PC-3 (cell line): ENCODE measurements around the gene VTCN1. TPM values are rescaled to one million over a fixed set of nuclear protein-coding genes. Genes with fewer than 3 reads are reported as not detected.
"Not testable (repeated sequence)": the region's sequence is repeated elsewhere in the genome, so short reads cannot be mapped to it uniquely, and the experiment has no call there.

Experiments
- ATAC-seq: fragments of 200-7000 bp; cut with Tn5 transposase; 2 replicates; pipeline ENCODE4 v1.9.1; 2020; ENCODE audit warnings: mild to moderate bottlenecking, moderate library complexity
- BruUV-seq: library from RNA; stranded (reverse); fragments of 400-500 nt; replicated peaks from 2 replicates; lab custom pipeline; 2021; lab: Mats Ljungman, UMichigan
- CTCF ChIA-PET: fragments of 300-600 bp; sonication (Branson Sonifier 250); formaldehyde crosslinking; loops from one replicate; lab custom pipeline; 2022; ENCODE audit warnings: antibody characterized with exemption; lab: Charles Lee
- POLR2A ChIA-PET: fragments of 300-600 bp; sonication (Branson Sonifier 250); formaldehyde crosslinking; loops from one replicate; lab custom pipeline; 2022; ENCODE audit warnings: antibody characterized with exemption; ENCODE audit not compliant: unreplicated experiment; lab: Charles Lee
- DNase-seq: peaks from one replicate; pipeline ENCODE4 v3.0.0-alpha.2; 2015
- H2AFZ ChIP-seq: fragments of 300-600 bp; sonication (generic); 2 replicates; pipeline ENCODE4 v1.6.0; 2016; ENCODE audit warnings: antibody characterized with exemption, low read length
- H3F3A ChIP-seq: fragments of 300-600 bp; sonication (generic); one replicate; pipeline ENCODE4 v1.6.0; 2017; ENCODE audit warnings: antibody characterized with exemption, low read length, control low read depth, mild to moderate bottlenecking; ENCODE audit not compliant: unreplicated experiment
- H3K27ac ChIP-seq: fragments of 300-600 bp; sonication (generic); 2 replicates; pipeline ENCODE4 v1.5.1; 2016; ENCODE audit warnings: mild to moderate bottlenecking, low read length
- H3K27me3 ChIP-seq: fragments of 300-600 bp; sonication (generic); 2 replicates; pipeline ENCODE4 v1.6.1; 2016; ENCODE audit warnings: low read length, mixed read lengths
- H3K36me3 ChIP-seq: fragments of 300-600 bp; sonication (generic); 2 replicates; pipeline ENCODE4 v1.6.1; 2016; ENCODE audit warnings: low read depth, mixed run types, low read length, mixed read lengths
- H3K4me1 ChIP-seq: fragments of 300-600 bp; sonication (generic); 2 replicates; pipeline ENCODE4 v1.5.1; 2016; ENCODE audit warnings: low read length; ENCODE audit not compliant: insufficient read depth
- H3K4me2 ChIP-seq: fragments of 300-600 bp; sonication (generic); 2 replicates; pipeline ENCODE4 v1.6.0; 2016; ENCODE audit warnings: low read length
- H3K4me3 ChIP-seq: fragments of 300-600 bp; sonication (generic); 2 replicates; pipeline ENCODE4 v1.5.1; 2016; ENCODE audit warnings: mild to moderate bottlenecking, low read length, mixed read lengths
- H3K79me2 ChIP-seq: fragments of 300-600 bp; sonication (generic); 2 replicates; pipeline ENCODE4 v1.6.1; 2017; ENCODE audit warnings: low read length, mixed read lengths
- H3K9ac ChIP-seq: fragments of 300-600 bp; sonication (generic); 2 replicates; pipeline ENCODE4 v1.6.0; 2016; ENCODE audit warnings: mild to moderate bottlenecking, low read length
- H3K9me2 ChIP-seq: fragments of 300-600 bp; sonication (generic); replicated peaks from 2 replicates; pipeline ENCODE4 v1.6.1; 2016; ENCODE audit warnings: mixed run types, low read length, mixed read lengths
- H3K9me3 ChIP-seq: fragments of 300-600 bp; sonication (generic); 2 replicates; pipeline ENCODE4 v1.6.1; 2016; ENCODE audit warnings: low read length, mixed read lengths
- H4K20me1 ChIP-seq: fragments of 300-600 bp; sonication (generic); 2 replicates; pipeline ENCODE4 v1.6.1; 2016; ENCODE audit warnings: low read length, mixed read lengths
- EZH2 ChIP-seq: fragments of 300-600 bp; sonication (generic); IDR thresholded peaks from one replicate; pipeline ENCODE4 v1.6.1; 2017; ENCODE audit warnings: antibody characterized with exemption, mild to moderate bottlenecking, low read length; ENCODE audit not compliant: unreplicated experiment
- EZH2phosphoT487 ChIP-seq: fragments of 300-600 bp; sonication (generic); IDR thresholded peaks from 2 replicates; pipeline ENCODE4 v1.6.1; 2018; ENCODE audit warnings: mild to moderate bottlenecking, antibody characterized with exemption, low read length, borderline replicate concordance
- intact Hi-C: fragments of 100-400 bp; cut with micrococcal nuclease; formaldehyde crosslinking; loops from 2 replicates; pipeline ENCODE4 v1.9.0; 2023
- total RNA-seq: library from RNA; depleted of rRNA; stranded (reverse); fragments of >200 nt; gene quantifications from 2 replicates; pipeline ENCODE4 v1.2.3, GENCODE V29; 2014
- TF ChIP-seq, protein P1 (sequence below): fragments of 300-600 bp; sonication (generic); conservative IDR thresholded peaks from 2 replicates; pipeline ENCODE4 v1.5.1; 2017; ENCODE audit warnings: antibody characterized with exemption, low read depth, mild to moderate bottlenecking, low read length

The VTCN1 gene
- total RNA-seq, 1 experiment from 2014 or later: not detected

DNA sequence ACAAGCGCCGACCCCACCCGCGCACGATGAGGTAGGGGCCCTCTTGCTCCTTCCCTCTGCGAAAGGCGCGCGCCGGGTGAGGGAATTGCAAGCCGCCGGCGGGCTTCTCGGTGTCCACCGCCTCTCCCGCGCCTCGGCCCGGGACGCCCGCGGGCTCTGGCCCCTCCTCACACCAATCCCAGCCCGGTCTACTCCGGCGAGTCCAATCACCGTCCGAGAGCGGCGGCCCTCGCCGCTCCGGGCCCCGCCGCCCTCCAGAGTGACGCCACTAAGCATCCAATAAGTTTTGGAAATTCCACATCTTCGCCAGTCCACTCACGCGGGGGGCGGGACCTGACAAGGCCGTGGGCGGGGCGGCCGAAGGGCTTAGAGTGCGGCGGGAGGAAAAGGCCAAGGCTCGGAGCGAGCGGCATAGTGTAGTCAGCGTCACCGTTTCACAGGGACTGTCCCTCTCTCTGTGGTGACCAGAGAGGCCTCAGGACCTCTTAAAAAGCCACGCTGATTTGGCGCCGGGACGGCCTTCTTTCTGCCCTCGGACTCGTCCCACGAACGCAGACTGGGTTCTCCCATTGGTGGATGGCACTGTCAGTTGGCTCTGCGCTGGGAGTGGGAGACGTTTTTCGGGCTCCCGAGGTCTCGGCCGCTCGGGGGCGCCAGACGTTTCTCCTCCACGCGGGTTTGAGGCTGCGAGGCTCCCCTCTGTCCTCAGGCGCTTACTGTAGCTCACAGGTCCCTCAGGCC is 89.0 kb downstream of the VTCN1 start, which contains the start of gene TRIM45:
TSS of gene TRIM45 (minus strand) at position 161 of the 741 bp plus-strand sequence. CDS start 548 bp downstream, outside the sequence.
- H3K36me3 ChIP-seq: no peaks in the 10 kb centered on the region
- peaks cover 15% of the 10 kb centered on the region for H3K4me1 ChIP-seq
- H2AFZ ChIP-seq: peak within 1 kb of the TSS; percentile 82
- H3K4me2 ChIP-seq: peak within 1 kb of the TSS; percentile 99
- no peak for TF ChIP-seq EZH2
- no peak for TF ChIP-seq EZH2phosphoT487
- TF ChIP-seq, protein P1, sequence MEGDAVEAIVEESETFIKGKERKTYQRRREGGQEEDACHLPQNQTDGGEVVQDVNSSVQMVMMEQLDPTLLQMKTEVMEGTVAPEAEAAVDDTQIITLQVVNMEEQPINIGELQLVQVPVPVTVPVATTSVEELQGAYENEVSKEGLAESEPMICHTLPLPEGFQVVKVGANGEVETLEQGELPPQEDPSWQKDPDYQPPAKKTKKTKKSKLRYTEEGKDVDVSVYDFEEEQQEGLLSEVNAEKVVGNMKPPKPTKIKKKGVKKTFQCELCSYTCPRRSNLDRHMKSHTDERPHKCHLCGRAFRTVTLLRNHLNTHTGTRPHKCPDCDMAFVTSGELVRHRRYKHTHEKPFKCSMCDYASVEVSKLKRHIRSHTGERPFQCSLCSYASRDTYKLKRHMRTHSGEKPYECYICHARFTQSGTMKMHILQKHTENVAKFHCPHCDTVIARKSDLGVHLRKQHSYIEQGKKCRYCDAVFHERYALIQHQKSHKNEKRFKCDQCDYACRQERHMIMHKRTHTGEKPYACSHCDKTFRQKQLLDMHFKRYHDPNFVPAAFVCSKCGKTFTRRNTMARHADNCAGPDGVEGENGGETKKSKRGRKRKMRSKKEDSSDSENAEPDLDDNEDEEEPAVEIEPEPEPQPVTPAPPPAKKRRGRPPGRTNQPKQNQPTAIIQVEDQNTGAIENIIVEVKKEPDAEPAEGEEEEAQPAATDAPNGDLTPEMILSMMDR: peak; percentile 89
- H3K27me3 ChIP-seq: no peaks in the 10 kb centered on the region
- no peaks in the 10 kb centered on the region for H3F3A ChIP-seq
- ChIA-PET POLR2A (no interaction called here), CTCF (interaction anchor here (0.6 to 2.1 kb wide), 5 partner anchors 14 to 248 kb away, joined by 3 to 13 read pairs (median 4); partner anchors contain the start of gene TTF2)
- peak within 1 kb of the TSS; percentile 58 for H3K27ac ChIP-seq
- TSS peak; percentile 89 for BruUV-seq
- H3K9me2 ChIP-seq: no peaks in the 10 kb centered on the region
- H3K9ac ChIP-seq: peak within 1 kb of the TSS; percentile 82
- intact Hi-C loops: loop anchor here (1.0 to 2.0 kb wide), 4 partner anchors 25 to 163 kb away; partner anchors contain the start of gene TTF2
- no peaks in the 10 kb centered on the region for H4K20me1 ChIP-seq
- H3K9me3 ChIP-seq: no peaks in the 10 kb centered on the region
- peak within 1 kb of the TSS; percentile 71 for H3K4me3 ChIP-seq
- ATAC-seq (peak; percentile 97), DNase-seq (peak; percentile 97)
- no peaks in the 10 kb centered on the region for H3K79me2 ChIP-seq

- peak; percentile 45 for ATAC-seq
- no peaks in the 10 kb centered on the region for H3K27me3 ChIP-seq
- ChIA-PET POLR2A (no interaction called here), CTCF (interaction anchor here (2.1 kb wide), 1 partner anchor 164 kb away, joined by 13 read pairs; no protein-coding TSS in a partner anchor)
- peak overlapping the region; percentile 99 for H3K4me2 ChIP-seq
- no peaks in the 10 kb centered on the region for H3K9me3 ChIP-seq
- H3K36me3 ChIP-seq: no peaks in the 10 kb centered on the region
- intact Hi-C loops: loop anchor here (1.0 to 2.0 kb wide), 4 partner anchors 26 to 163 kb away; partner anchors contain the start of gene TTF2
- H3K9me2 ChIP-seq: no peaks in the 10 kb centered on the region
- peak overlapping the region; percentile 82 for H3K9ac ChIP-seq
- H3K4me1 ChIP-seq: peaks cover 15% of the 10 kb centered on the region
- H2AFZ ChIP-seq: peak overlapping the region; percentile 82
- TSS peak; percentile 69 for BruUV-seq
- TF ChIP-seq EZH2phosphoT487 (no peak), EZH2 (no peak)
- TF ChIP-seq, protein P1: no peak
- peak overlapping the region; percentile 71 for H3K4me3 ChIP-seq
- DNase-seq: no peak
- peak overlapping the region; percentile 58; the same call in 1 of the 2 replicates for H3K27ac ChIP-seq
- H3F3A ChIP-seq: no peaks in the 10 kb centered on the region
- H3K79me2 ChIP-seq: no peaks in the 10 kb centered on the region
- H4K20me1 ChIP-seq: no peaks in the 10 kb centered on the region
These were observed 89.7 kb downstream of the VTCN1 start for GRCh38 chr1:117120774-117121588.

DNA sequence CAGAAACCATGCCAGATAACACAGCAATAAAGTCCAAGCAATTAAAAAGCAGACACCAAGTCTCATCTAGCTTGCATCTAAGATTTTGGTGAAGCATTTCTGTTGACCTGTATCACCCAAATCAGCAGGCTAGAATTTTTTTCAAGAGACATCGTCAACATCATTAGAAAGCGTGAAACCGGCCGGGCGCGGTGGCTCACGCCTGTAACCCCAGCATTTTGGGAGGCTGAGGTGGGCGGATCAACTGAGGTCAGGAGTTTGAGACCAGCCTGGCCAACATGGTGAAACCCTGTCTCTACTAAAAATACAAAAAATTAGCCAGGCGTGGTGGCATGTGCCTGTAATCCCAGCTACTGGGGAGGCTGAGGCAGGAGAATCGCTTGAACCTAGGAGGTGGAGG is 91.6 kb downstream of the VTCN1 start:
- intact Hi-C loops, H3K9me3 ChIP-seq, BruUV-seq, H2AFZ ChIP-seq, H3K4me3 ChIP-seq, DNase-seq, H3K4me2 ChIP-seq, H3K9ac ChIP-seq, H3K36me3 ChIP-seq, POLR2A ChIA-PET, H4K20me1 ChIP-seq, CTCF ChIA-PET, H3K79me2 ChIP-seq, H3K9me2 ChIP-seq, H3F3A ChIP-seq, ATAC-seq, H3K27me3 ChIP-seq, H3K27ac ChIP-seq: not testable (repeated sequence)
- H3K4me1 ChIP-seq: peaks cover 15% of the 10 kb centered on the region
